ENCODE results near the gene TMEM163.
"Not testable (repeated sequence)": the region's sequence is repeated elsewhere in the genome, so short reads cannot be mapped to it uniquely, and the experiment has no call there.

Gene TMEM163

GRCh38 chr2:134570676-134571075, 148.1 kb downstream of the TMEM163 start:
- DNase-seq (ENCODE audit: extremely low spot score): no peak
- TF ChIP-seq CTCF (IDR thresholded peaks at IDR 0.05; ENCODE audit: control extremely low read depth, extremely low read depth, low read depth, missing control alignments): no peak
- ChIA-PET CTCF (no interaction called here), POLR2A (no interaction called here)

GRCh38 chr2:134568413-134568812, 150.4 kb downstream of the TMEM163 start:
- CTCF ChIA-PET: no interaction called here
- POLR2A ChIA-PET: no interaction called here
- DNase-seq (ENCODE audit: extremely low spot score): no peak
- no peak for TF ChIP-seq CTCF (IDR thresholded peaks at IDR 0.05; ENCODE audit: control extremely low read depth, extremely low read depth, low read depth, missing control alignments)

- ChIA-PET CTCF (interaction anchor here (1.7 kb wide), 1 partner anchor 8 kb away, joined by 4 read pairs; no protein-coding TSS in a partner anchor), POLR2A (no interaction called here)
- no peak for DNase-seq (ENCODE audit: extremely low spot score)
- no peak for TF ChIP-seq CTCF (IDR thresholded peaks at IDR 0.05; ENCODE audit: control extremely low read depth, extremely low read depth, low read depth, missing control alignments)
These were observed 151.1 kb downstream of the TMEM163 start for GRCh38 chr2:134567666-134568065.

- DNase-seq (ENCODE audit: extremely low spot score); POLR2A ChIA-PET: not testable (repeated sequence)
- CTCF ChIA-PET: interaction anchor here (1.0 to 1.2 kb wide), 2 partner anchors 12 to 26 kb away, joined by 3 read pairs; no protein-coding TSS in a partner anchor
These were observed 153.8 kb downstream of the TMEM163 start for GRCh38 chr2:134564955-134565354.

GRCh38 chr2:134564549-134564948, 154.3 kb downstream of the TMEM163 start:
- TF ChIP-seq CTCF (IDR thresholded peaks at IDR 0.05; ENCODE audit: control extremely low read depth, extremely low read depth, low read depth, missing control alignments): no peak
- ChIA-PET CTCF (interaction anchor here (1.0 kb wide), 1 partner anchor 27 kb away, joined by 3 read pairs; no protein-coding TSS in a partner anchor), POLR2A (no interaction called here)
- no peak for DNase-seq (ENCODE audit: extremely low spot score)

GRCh38 chr2:134558208-134558830, 160.5 kb downstream of the TMEM163 start:
- CTCF ChIA-PET: no interaction called here
- TF ChIP-seq CTCF (IDR thresholded peaks at IDR 0.05; ENCODE audit: control extremely low read depth, extremely low read depth, low read depth, missing control alignments): no peak
- POLR2A ChIA-PET: no interaction called here
- no peak for DNase-seq (ENCODE audit: extremely low spot score)

GRCh38 chr2:134555411-134555810, 163.4 kb downstream of the TMEM163 start:
- no peak for TF ChIP-seq CTCF (IDR thresholded peaks at IDR 0.05; ENCODE audit: control extremely low read depth, extremely low read depth, low read depth, missing control alignments)
- ChIA-PET POLR2A (no interaction called here), CTCF (no interaction called here)
- no peak for DNase-seq (ENCODE audit: extremely low spot score)
